Fibroblast of lung (primary cell): ENCODE results near the gene NKAIN2. TPM values are rescaled to one million over a fixed set of nuclear protein-coding genes. Genes with fewer than 3 reads are reported as not detected.

Source experiments
- DNase-seq, 2 donors: peaks; one replicate each; pipeline versions ENCODE4 v3.0.0 to v3.0.0-alpha.2; 2010; ENCODE audit warnings: low read depth in 2 of 2
- H2AFZ ChIP-seq: 2 replicates; pipeline ENCODE4 v1.5.1; 2012; ENCODE audit warnings: low read length, control low read depth, inconsistent platforms
- H3K27ac ChIP-seq: 2 replicates; pipeline ENCODE4 v1.5.1; 2011; ENCODE audit warnings: low read length, control low read depth; ENCODE audit not compliant: insufficient read depth
- H3K27me3 ChIP-seq: 2 replicates; pipeline ENCODE4 v1.5.1; 2011; ENCODE audit warnings: mild to moderate bottlenecking, low read length; ENCODE audit not compliant: control insufficient read depth, insufficient read depth
- H3K36me3 ChIP-seq: 2 replicates; pipeline ENCODE4 v1.5.1; 2011; ENCODE audit warnings: low read length; ENCODE audit not compliant: control insufficient read depth, insufficient read depth
- H3K4me1 ChIP-seq: 2 replicates; pipeline ENCODE4 v1.5.1; 2011; ENCODE audit warnings: low read length; ENCODE audit not compliant: control insufficient read depth, insufficient read depth; ENCODE audit errors: extremely low read depth
- H3K4me2 ChIP-seq: 2 replicates; pipeline ENCODE4 v1.5.1; 2011; ENCODE audit warnings: low read length, control low read depth; ENCODE audit not compliant: insufficient read depth; ENCODE audit errors: extremely low read depth
- H3K4me3 ChIP-seq, 4 experiments: fragments of 200-600 bp in 1 of 4; sonication (generic) in 1 of 4; replicated peaks in 1 of 4; 2 replicates each; pipeline ENCODE4 v1.5.1; 2011 to 2016; ENCODE audit warnings: low read length in 4 of 4, low read depth in 3 of 4, mild to moderate bottlenecking in 3 of 4, control low read depth in 2 of 4, inconsistent platforms in 1 of 4, mixed read lengths in 1 of 4; ENCODE audit not compliant: insufficient read depth in 1 of 4; ENCODE audit errors: control extremely low read depth in 1 of 4
- H3K79me2 ChIP-seq: 2 replicates; pipeline ENCODE4 v1.5.1; 2012; ENCODE audit warnings: mild to moderate bottlenecking, low read length, inconsistent platforms; ENCODE audit not compliant: control insufficient read depth, insufficient read depth
- H3K9ac ChIP-seq: 2 replicates; pipeline ENCODE4 v1.5.1; 2011; ENCODE audit warnings: mild to moderate bottlenecking, low read length, control low read depth; ENCODE audit not compliant: insufficient read depth
- H3K9me3 ChIP-seq: 2 replicates; pipeline ENCODE4 v1.5.1; 2012; ENCODE audit warnings: low read depth, low read length; ENCODE audit not compliant: control insufficient read depth, insufficient read depth
- H4K20me1 ChIP-seq: 2 replicates; pipeline ENCODE4 v1.5.1; 2011; ENCODE audit warnings: low read length; ENCODE audit not compliant: control insufficient read depth, insufficient read depth; ENCODE audit errors: extremely low read depth
- CTCF ChIP-seq, 2 donors: IDR thresholded peaks in 1 of 2; conservative IDR thresholded peaks in 1 of 2; 1 replicate in 1 of 2; 2 replicates in 1 of 2; pipeline ENCODE4 v1.5.1; 2011 to 2012; ENCODE audit warnings: low read length in 2 of 2, control low read depth in 1 of 2, inconsistent platforms in 1 of 2, low read depth in 1 of 2, mild to moderate bottlenecking in 1 of 2
- EZH2 ChIP-seq: IDR thresholded peaks from 2 replicates; pipeline ENCODE4 v1.5.1; 2012; ENCODE audit warnings: low read length, control low read depth, mild to moderate bottlenecking; ENCODE audit errors: missing control alignments
- polyA plus RNA-seq, 2 donors: library from polyadenylated mRNA; depleted of rRNA in 1 of 2; stranded (reverse) in 1 of 2; unstranded in 1 of 2; fragments of >200 nt; gene quantifications; 2 replicates each; pipeline ENCODE4 v1.2.1, GENCODE V29; 2011 to 2012; ENCODE audit warnings: missing spikeins in 1 of 2
- total RNA-seq: library from RNA; depleted of rRNA; stranded (reverse); fragments of >200 nt; gene quantifications from 2 replicates; pipeline ENCODE4 v1.2.1, GENCODE V29; 2014

Gene NKAIN2
- total and polyA plus RNA-seq, 2 donors (not counting 1 experiment from before 2014, with no cell fraction given): not detected

- Histone ChIP-seq H3K4me2 (no peak overlapping the region), H4K20me1 (no peaks in the 10 kb centered on the region), H3K27ac (no peak overlapping the region), H3K9ac (no peak overlapping the region), H3K9me3 (no peaks in the 10 kb centered on the region), H3K36me3 (no peaks in the 10 kb centered on the region), H3K4me3 (no peak overlapping the region), H3K4me1 (no peaks in the 10 kb centered on the region), H2AFZ (no peak overlapping the region), H3K79me2 (no peaks in the 10 kb centered on the region), H3K27me3 (no peaks in the 10 kb centered on the region)
- no peak for TF ChIP-seq CTCF (conservative IDR thresholded peaks at IDR 0.05 in 1 of 2, IDR thresholded peaks at IDR 0.05 in 1 of 2; ENCODE audit: low read depth in 1 of 2, low read length in 2 of 2)
- TF ChIP-seq EZH2: no peak
- DNase-seq: no peak
Measured at GRCh38 chr6:124420116-124420840, 616.6 kb downstream of the NKAIN2 start.

GRCh38 chr6:124423621-124424020 lies 620.0 kb downstream of the NKAIN2 start:
- Histone ChIP-seq H3K79me2 (no peaks in the 10 kb centered on the region), H3K27me3 (no peaks in the 10 kb centered on the region), H3K9ac (no peak overlapping the region), H3K4me2 (no peak overlapping the region), H2AFZ (no peak overlapping the region), H4K20me1 (no peaks in the 10 kb centered on the region), H3K36me3 (no peaks in the 10 kb centered on the region), H3K4me3 (no peak overlapping the region), H3K9me3 (no peaks in the 10 kb centered on the region), H3K4me1 (no peaks in the 10 kb centered on the region), H3K27ac (no peak overlapping the region)
- TF ChIP-seq CTCF (conservative IDR thresholded peaks at IDR 0.05 in 1 of 2, IDR thresholded peaks at IDR 0.05 in 1 of 2; ENCODE audit: low read depth in 1 of 2, low read length in 2 of 2): no peak
- no peak for TF ChIP-seq EZH2
- no peak for DNase-seq

GRCh38 chr6:124430740-124431318 lies 627.2 kb downstream of the NKAIN2 start:
- no peak for TF ChIP-seq EZH2
- no peaks in the 10 kb centered on the region for H3K27me3 ChIP-seq
- no peak overlapping the region for H3K4me2 ChIP-seq
- no peaks in the 10 kb centered on the region for H4K20me1 ChIP-seq
- H3K9me3 ChIP-seq: no peaks in the 10 kb centered on the region
- H3K9ac ChIP-seq: no peak overlapping the region
- no peak overlapping the region for H3K4me3 ChIP-seq
- H3K27ac ChIP-seq: no peak overlapping the region
- H3K36me3 ChIP-seq: no peaks in the 10 kb centered on the region
- no peaks in the 10 kb centered on the region for H3K79me2 ChIP-seq
- peak in 1 of 2 donors; percentile 34 for DNase-seq
- no peak overlapping the region for H2AFZ ChIP-seq
- H3K4me1 ChIP-seq: no peaks in the 10 kb centered on the region
